ENCODE data around the gene GRIA1.

The GRIA1 gene

GRCh38 chr5:153515301-153515700 lies 24.8 kb downstream of the GRIA1 start:
- no peak overlapping the region for H3K4me3 ChIP-seq
- H4K20me1 ChIP-seq: no peaks in the 10 kb centered on the region
- no peak overlapping the region for H3K27ac ChIP-seq
- no peaks in the 10 kb centered on the region for H3K36me3 ChIP-seq
- H3K4me2 ChIP-seq: no peak overlapping the region
- H3K9ac ChIP-seq: no peak overlapping the region
- H3K4me1 ChIP-seq: peaks cover 7 to 23% (median 19%) of the 10 kb centered on the region in 10 experiments; a peak in 18 of 20 replicates
- TF ChIP-seq Cebpa-rat (IDR thresholded peaks at IDR 0.05): 0 out of 22 replicates have a peak, but pooled peaks of 1 of the 11 experiments have one; percentile 37
- H3K27me3 ChIP-seq: no peaks in the 10 kb centered on the region
- peaks cover 9 to 19% (median 11%) of the 10 kb centered on the region in 11 experiments; a peak in 21 of 22 replicates for H3K9me3 ChIP-seq (replicated peaks in 1 of 11)

GRCh38 chr5:153516504-153517240 lies 26.2 kb downstream of the GRIA1 start:
- Histone ChIP-seq H3K27ac (peak overlapping the region in 6 of 11 experiments; percentile 4 to 44 (median 19); a peak in 6 of 22 replicates), H3K4me3 (no peak overlapping the region), H3K27me3 (no peaks in the 10 kb centered on the region), H3K9me3 (replicated peaks in 1 of 11) (peaks cover 9 to 19% (median 11%) of the 10 kb centered on the region in 11 experiments; a peak in 21 of 22 replicates), H3K4me1 (peaks cover 7 to 22% (median 19%) of the 10 kb centered on the region in 10 experiments; a peak in 18 of 20 replicates), H3K4me2 (peak overlapping the region; percentile 29 to 74 (median 56); a peak in 20 of 22 replicates), H4K20me1 (no peaks in the 10 kb centered on the region), H3K36me3 (no peaks in the 10 kb centered on the region), H3K9ac (peak overlapping the region in 3 of 11 experiments; percentile 13 to 27 (median 20); a peak in 3 of 22 replicates)
- no peak for TF ChIP-seq Cebpa-rat (IDR thresholded peaks at IDR 0.05)

DNA sequence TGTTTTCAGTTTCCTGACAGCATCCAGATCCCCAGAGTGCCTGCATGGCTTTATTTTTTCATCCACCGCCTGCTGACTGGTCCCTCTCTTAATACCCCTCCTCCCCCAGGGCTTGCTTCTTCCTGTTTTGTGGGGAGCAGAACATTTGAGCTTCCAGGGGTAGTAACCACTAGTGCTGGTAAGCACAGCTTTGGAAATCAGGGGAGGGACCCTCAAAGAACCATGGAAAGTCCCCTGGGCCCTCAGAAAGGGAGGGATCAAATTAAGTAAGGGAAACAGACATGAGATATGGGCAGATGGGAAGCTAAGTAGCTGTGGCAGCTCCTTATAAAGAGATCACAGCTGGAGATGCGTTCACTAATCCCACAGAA lies 26.8 kb downstream of the GRIA1 start:
- Histone ChIP-seq H3K36me3 (no peaks in the 10 kb centered on the region), H4K20me1 (no peaks in the 10 kb centered on the region), H3K27me3 (no peaks in the 10 kb centered on the region), H3K27ac (peak overlapping the region in 6 of 11 experiments; percentile 4 to 44 (median 28); a peak in 9 of 22 replicates), H3K9me3 (replicated peaks in 1 of 11) (peaks cover 9 to 19% (median 11%) of the 10 kb centered on the region in 11 experiments; a peak in 21 of 22 replicates), H3K9ac (peak overlapping the region in 3 of 11 experiments; percentile 13 to 27 (median 20); a peak in 4 of 22 replicates), H3K4me2 (peak overlapping the region; percentile 29 to 74 (median 56); a peak in 21 of 22 replicates), H3K4me3 (no peak overlapping the region), H3K4me1 (peaks cover 7 to 22% (median 19%) of the 10 kb centered on the region in 10 experiments; a peak in 18 of 20 replicates)
- no peak for TF ChIP-seq Cebpa-rat (IDR thresholded peaks at IDR 0.05)

GRCh38 chr5:153520137-153520536 lies 29.7 kb downstream of the GRIA1 start:
- peaks cover 15 to 22% (median 19%) of the 10 kb centered on the region in 10 experiments; a peak in 18 of 20 replicates for H3K4me1 ChIP-seq
- no peaks in the 10 kb centered on the region for H3K36me3 ChIP-seq
- no peaks in the 10 kb centered on the region for H3K9me3 ChIP-seq (replicated peaks in 1 of 11)
- no peak overlapping the region for H3K9ac ChIP-seq
- no peak overlapping the region for H3K27ac ChIP-seq
- H4K20me1 ChIP-seq: no peaks in the 10 kb centered on the region
- H3K4me3 ChIP-seq: no peak overlapping the region
- no peak for TF ChIP-seq Cebpa-rat (IDR thresholded peaks at IDR 0.05)
- no peak overlapping the region for H3K4me2 ChIP-seq
- H3K27me3 ChIP-seq: no peaks in the 10 kb centered on the region

- TF ChIP-seq Cebpa-rat (IDR thresholded peaks at IDR 0.05): no peak
- Histone ChIP-seq H3K4me2 (no peak overlapping the region), H3K27me3 (no peaks in the 10 kb centered on the region), H3K9ac (no peak overlapping the region), H3K9me3 (replicated peaks in 1 of 11) (no peaks in the 10 kb centered on the region), H3K36me3 (no peaks in the 10 kb centered on the region), H3K4me1 (peaks cover 15 to 22% (median 19%) of the 10 kb centered on the region in 10 experiments; a peak in 18 of 20 replicates), H4K20me1 (no peaks in the 10 kb centered on the region), H3K27ac (no peak overlapping the region), H3K4me3 (no peak overlapping the region)
These were observed 30.5 kb downstream of the GRIA1 start for GRCh38 chr5:153520952-153521351.

GRCh38 chr5:153523211-153523610 lies 32.7 kb downstream of the GRIA1 start:
- Histone ChIP-seq H3K9ac (no peak overlapping the region), H3K4me2 (0 out of 22 replicates have a peak overlapping the region, but pooled peaks of 1 of the 11 experiments have one; percentile 2), H4K20me1 (no peaks in the 10 kb centered on the region), H3K27ac (no peak overlapping the region), H3K9me3 (replicated peaks in 1 of 11) (no peaks in the 10 kb centered on the region), H3K27me3 (no peaks in the 10 kb centered on the region), H3K36me3 (no peaks in the 10 kb centered on the region), H3K4me1 (peaks cover 0 to 7% (median under 1%) of the 10 kb centered on the region in 10 experiments; a peak in 5 of 20 replicates), H3K4me3 (no peak overlapping the region)
- no peak for TF ChIP-seq Cebpa-rat (IDR thresholded peaks at IDR 0.05)

GRCh38 chr5:153523831-153524230 lies 33.4 kb downstream of the GRIA1 start:
- H3K9ac ChIP-seq: no peak overlapping the region
- no peak overlapping the region for H3K27ac ChIP-seq
- H3K27me3 ChIP-seq: no peaks in the 10 kb centered on the region
- peaks cover 0 to 7% (median 0%) of the 10 kb centered on the region in 10 experiments; a peak in 1 of 20 replicates for H3K4me1 ChIP-seq
- H3K4me3 ChIP-seq: no peak overlapping the region
- H3K4me2 ChIP-seq: 0 out of 22 replicates have a peak overlapping the region, but pooled peaks of 1 of the 11 experiments have one; percentile 2
- TF ChIP-seq Cebpa-rat (IDR thresholded peaks at IDR 0.05): no peak
- no peaks in the 10 kb centered on the region for H3K9me3 ChIP-seq (replicated peaks in 1 of 11)
- H3K36me3 ChIP-seq: no peaks in the 10 kb centered on the region
- H4K20me1 ChIP-seq: no peaks in the 10 kb centered on the region

DNA sequence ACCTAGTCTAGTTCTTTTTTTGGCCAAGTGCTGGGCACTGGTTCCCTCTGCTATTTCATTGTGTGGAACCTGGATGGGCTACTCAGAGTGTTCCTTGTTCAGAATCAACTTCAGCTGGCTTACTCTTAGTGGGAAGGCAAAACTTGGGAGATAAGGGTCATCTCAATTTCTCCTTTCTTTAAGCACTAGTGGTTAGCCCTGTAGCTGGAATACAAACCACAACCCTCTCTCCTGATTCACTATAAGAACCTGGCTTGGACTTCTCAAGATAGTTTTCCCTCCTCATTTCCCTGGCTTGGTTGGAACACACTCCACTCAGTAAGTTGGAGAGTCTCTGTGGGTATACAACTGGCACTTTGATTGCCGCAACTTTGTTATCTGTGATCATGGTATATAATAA lies 35.1 kb downstream of the GRIA1 start:
- Histone ChIP-seq H3K4me1 (peaks cover 0 to 7% (median 0%) of the 10 kb centered on the region in 10 experiments; a peak in 1 of 20 replicates), H3K4me3 (no peak overlapping the region), H3K4me2 (no peak overlapping the region), H4K20me1 (no peaks in the 10 kb centered on the region), H3K9me3 (replicated peaks in 1 of 11) (no peaks in the 10 kb centered on the region), H3K36me3 (no peaks in the 10 kb centered on the region), H3K27me3 (no peaks in the 10 kb centered on the region), H3K27ac (no peak overlapping the region), H3K9ac (no peak overlapping the region)
- TF ChIP-seq Cebpa-rat (IDR thresholded peaks at IDR 0.05): no peak

GRCh38 chr5:153530357-153531143 lies 40.1 kb downstream of the GRIA1 start:
- no peaks in the 10 kb centered on the region for H3K4me1 ChIP-seq
- no peak overlapping the region for H3K27ac ChIP-seq
- H3K9ac ChIP-seq: no peak overlapping the region
- H3K4me2 ChIP-seq: no peak overlapping the region
- H4K20me1 ChIP-seq: no peaks in the 10 kb centered on the region
- TF ChIP-seq Cebpa-rat (IDR thresholded peaks at IDR 0.05): no peak
- H3K36me3 ChIP-seq: no peaks in the 10 kb centered on the region
- no peaks in the 10 kb centered on the region for H3K27me3 ChIP-seq
- H3K4me3 ChIP-seq: no peak overlapping the region
- no peaks in the 10 kb centered on the region for H3K9me3 ChIP-seq (replicated peaks in 1 of 11)

All from BLaER1 treated with 17β-estradiol and CSF1 and Interleukin-3, amounts not matched to agents 10 nM and 100 nM (cell line).